Right kidney (tissue), 1 donor: ENCODE data around the gene CRBN.

ENCODE experiments used
- DNase-seq: peaks from one replicate; pipeline ENCODE4 v3.0.0-alpha.2; 2016

CRBN gene

GRCh38 chr3:3113042-3113709 lies 66.3 kb downstream of the CRBN start:
- DNase-seq, result no peak

GRCh38 chr3:3110749-3111361 lies 68.6 kb downstream of the CRBN start:
- no peak for DNase-seq

GRCh38 chr3:3110299-3110630 lies 69.2 kb downstream of the CRBN start, which contains the start of gene IL5RA:
Gene IL5RA (minus strand): TSS chr3:3110374. CDS start chr3:3104984, 5,390 bp downstream.
- peak; percentile 17 for DNase-seq

GRCh38 chr3:3109407-3110298 lies 69.8 kb downstream of the CRBN start:
- DNase-seq, result peak; percentile 14

- DNase-seq, result no peak
Measured at GRCh38 chr3:3107858-3108257, 71.6 kb downstream of the CRBN start.

- no peak for DNase-seq
Measured at GRCh38 chr3:3107181-3107580, 72.3 kb downstream of the CRBN start.

GRCh38 chr3:3105815-3106214 lies 73.7 kb downstream of the CRBN start:
- DNase-seq, result no peak

- no peak for DNase-seq
Measured at GRCh38 chr3:3105246-3105645, 74.2 kb downstream of the CRBN start.

GRCh38 chr3:3102751-3103150 lies 76.7 kb downstream of the CRBN start:
- DNase-seq, result no peak

GRCh38 chr3:3101660-3102458 lies 77.6 kb downstream of the CRBN start:
- DNase-seq, result no peak
